ENCODE results near the gene ZNRF1.

Gene ZNRF1

DNA sequence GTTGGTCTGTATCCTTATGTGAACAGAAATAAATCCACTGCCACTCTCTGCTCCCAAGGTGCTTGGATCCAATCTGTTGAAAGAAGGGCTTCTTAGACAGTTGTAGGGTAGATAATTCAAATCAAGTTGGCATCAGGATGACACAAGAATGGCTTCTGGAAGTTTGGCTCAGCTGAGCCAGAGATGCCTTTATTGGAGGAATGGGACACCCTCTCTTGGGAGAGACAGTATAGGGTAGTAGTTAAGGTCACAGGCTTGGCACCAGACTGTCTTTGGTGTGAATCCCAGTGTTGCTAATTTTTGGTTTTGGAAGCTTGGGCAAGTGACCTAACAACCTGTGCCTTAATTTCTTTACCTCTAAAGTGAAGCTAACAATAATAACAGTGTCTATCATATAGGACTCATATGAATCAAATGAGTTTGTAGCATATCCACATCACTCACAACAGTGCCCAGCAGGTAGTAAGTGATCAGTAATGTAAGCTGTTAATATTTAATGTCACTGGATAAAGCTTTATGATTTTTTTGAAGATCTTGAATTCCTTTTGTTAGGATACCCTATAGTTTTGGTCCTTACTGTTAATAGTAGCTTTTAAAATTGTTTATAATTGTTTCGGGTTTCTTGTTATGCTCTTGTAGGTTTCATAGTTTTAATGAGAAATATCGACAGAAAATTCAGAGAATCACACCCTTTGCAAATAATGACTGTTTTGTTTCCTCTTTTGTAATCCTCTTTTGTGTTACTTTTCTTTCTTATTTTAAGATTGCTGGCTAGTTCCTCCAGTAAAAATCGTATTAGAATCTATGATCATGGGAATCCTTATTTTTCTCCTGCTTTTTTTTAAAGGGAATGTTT, 19.1 kb downstream of the ZNRF1 start:
- TF ChIP-seq, protein P1, sequence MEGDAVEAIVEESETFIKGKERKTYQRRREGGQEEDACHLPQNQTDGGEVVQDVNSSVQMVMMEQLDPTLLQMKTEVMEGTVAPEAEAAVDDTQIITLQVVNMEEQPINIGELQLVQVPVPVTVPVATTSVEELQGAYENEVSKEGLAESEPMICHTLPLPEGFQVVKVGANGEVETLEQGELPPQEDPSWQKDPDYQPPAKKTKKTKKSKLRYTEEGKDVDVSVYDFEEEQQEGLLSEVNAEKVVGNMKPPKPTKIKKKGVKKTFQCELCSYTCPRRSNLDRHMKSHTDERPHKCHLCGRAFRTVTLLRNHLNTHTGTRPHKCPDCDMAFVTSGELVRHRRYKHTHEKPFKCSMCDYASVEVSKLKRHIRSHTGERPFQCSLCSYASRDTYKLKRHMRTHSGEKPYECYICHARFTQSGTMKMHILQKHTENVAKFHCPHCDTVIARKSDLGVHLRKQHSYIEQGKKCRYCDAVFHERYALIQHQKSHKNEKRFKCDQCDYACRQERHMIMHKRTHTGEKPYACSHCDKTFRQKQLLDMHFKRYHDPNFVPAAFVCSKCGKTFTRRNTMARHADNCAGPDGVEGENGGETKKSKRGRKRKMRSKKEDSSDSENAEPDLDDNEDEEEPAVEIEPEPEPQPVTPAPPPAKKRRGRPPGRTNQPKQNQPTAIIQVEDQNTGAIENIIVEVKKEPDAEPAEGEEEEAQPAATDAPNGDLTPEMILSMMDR (IDR thresholded peaks at IDR 0.05; ENCODE audit: low read depth, low read length, missing control alignments) = no peak
- in situ Hi-C loops (cut with HindIII; ENCODE audit: low sequenced_read_pairs) = no loop called here
- H3K4me3 ChIP-seq (ENCODE audit: low read depth, low read length) = no peak overlapping the region
- DNase-seq (ENCODE audit: low read depth) = no peak

DNA sequence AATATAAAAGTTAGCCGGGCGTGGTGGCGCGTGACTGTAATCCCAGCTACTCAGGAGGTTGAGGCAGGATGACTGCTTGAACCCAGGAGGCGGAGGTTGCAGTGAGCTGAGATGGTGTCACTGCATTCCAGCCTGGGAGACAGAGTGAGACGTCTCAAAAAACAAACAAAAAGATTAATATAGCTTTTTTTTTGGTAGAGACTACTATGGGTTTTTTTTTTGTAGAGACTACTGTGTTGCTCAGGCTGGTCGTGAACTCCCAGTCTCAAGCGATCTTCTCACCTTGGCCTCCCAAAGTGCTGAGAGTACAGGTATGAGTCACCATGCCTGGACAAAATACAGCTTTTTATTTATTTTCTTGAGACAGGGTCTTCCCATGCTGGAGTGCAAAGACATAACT, 20.2 kb downstream of the ZNRF1 start:
- TF ChIP-seq, protein P1 (IDR thresholded peaks at IDR 0.05; ENCODE audit: low read depth, low read length, missing control alignments) = no peak
- no peak overlapping the region for H3K4me3 ChIP-seq (ENCODE audit: low read depth, low read length)
- in situ Hi-C loops (cut with HindIII; ENCODE audit: low sequenced_read_pairs) = no loop called here
- DNase-seq (ENCODE audit: low read depth) = no peak

DNA sequence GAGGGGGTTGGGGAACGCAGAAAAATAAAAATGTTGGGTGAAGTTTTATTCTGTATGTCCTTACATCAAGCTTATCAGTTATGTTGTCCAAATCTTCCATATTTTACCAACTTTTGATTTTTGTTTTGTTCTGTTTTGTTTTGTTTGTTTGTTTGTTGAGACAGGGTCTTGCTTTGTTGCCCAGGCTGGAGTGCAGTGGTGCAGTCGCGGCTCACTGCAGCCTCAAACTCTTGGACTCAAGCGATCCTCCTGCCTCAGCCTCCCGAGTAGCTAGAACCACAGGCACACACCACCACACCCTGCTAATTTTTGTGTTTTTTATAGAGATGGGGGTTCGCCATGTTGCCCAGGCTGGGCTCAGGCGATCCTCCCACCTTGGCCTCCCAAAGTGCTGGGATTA, 20.8 kb downstream of the ZNRF1 start:
- in situ Hi-C loops (cut with HindIII; ENCODE audit: low sequenced_read_pairs) = no loop called here
- TF ChIP-seq, protein P1 (IDR thresholded peaks at IDR 0.05; ENCODE audit: low read depth, low read length, missing control alignments) = no peak
- no peak for DNase-seq (ENCODE audit: low read depth)
- H3K4me3 ChIP-seq (ENCODE audit: low read depth, low read length) = no peak overlapping the region

DNA sequence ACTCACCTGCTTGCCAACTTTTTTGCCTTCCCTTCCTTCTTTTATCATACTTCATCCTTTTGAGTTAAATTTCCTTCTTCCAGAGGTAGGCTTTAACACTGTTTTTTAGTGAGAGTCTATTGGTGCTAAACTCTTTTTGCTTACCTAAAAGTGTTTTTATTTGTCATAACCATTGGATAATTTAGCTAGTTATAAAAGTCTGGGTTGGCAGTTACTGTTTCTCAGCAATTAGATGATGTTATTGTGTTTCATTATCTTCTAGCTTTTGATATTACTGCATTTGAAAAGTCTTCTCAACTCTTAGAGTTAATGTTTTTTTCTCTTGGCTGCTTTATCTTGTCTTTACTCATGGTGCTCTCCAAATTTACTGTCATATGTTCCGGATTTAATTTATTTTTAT, 22.6 kb downstream of the ZNRF1 start:
- TF ChIP-seq, protein P1 (IDR thresholded peaks at IDR 0.05; ENCODE audit: low read depth, low read length, missing control alignments) = no peak
- DNase-seq (ENCODE audit: low read depth) = no peak
- no peak overlapping the region for H3K4me3 ChIP-seq (ENCODE audit: low read depth, low read length)
- in situ Hi-C loops (cut with HindIII; ENCODE audit: low sequenced_read_pairs) = no loop called here

DNA sequence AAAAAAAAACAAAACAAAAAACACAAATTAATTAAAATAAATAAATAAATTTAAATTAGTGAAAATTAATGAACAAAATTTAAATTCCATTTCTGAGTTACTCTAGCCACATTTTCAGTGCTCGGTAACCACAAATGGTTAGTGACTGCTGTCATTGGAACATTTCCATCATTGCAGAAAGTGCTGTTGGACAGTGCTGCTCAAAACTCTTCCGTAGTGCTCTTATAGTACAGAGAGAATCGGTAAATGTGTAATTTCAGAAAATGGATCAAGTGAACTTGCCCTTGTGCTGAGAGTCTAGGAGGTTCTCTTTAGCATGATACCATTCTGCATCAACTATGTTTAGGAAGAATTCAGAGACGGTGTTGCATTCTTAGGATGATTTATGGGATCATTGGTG, 23.7 kb downstream of the ZNRF1 start:
- TF ChIP-seq, protein P1 (IDR thresholded peaks at IDR 0.05; ENCODE audit: low read depth, low read length, missing control alignments) = no peak
- no peak overlapping the region for H3K4me3 ChIP-seq (ENCODE audit: low read depth, low read length)
- no peak for DNase-seq (ENCODE audit: low read depth)
- in situ Hi-C loops (cut with HindIII; ENCODE audit: low sequenced_read_pairs) = no loop called here

DNA sequence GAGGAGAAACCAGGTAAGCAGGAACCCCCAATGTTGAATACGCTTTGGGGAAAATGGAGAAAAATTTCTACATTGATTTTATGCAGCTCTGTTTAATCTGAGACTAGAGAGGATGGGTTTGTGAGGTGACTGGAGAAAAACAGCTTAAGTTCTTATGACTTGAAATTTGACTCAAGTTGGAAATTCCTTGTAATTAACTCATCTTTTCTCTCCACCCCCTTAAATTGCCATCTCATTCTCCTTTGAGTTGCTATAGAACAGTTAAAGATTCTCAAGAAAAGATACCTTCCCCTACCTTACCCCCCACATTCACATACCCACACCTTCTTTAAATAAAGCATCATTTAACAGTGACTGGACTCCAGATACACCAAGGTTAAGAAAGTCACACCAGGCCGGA, 24.2 kb downstream of the ZNRF1 start:
- in situ Hi-C loops (cut with HindIII; ENCODE audit: low sequenced_read_pairs) = no loop called here
- DNase-seq (ENCODE audit: low read depth) = no peak

More for the DNA sequence above, 24.2 kb downstream of the ZNRF1 start:
- TF ChIP-seq, protein P1 (IDR thresholded peaks at IDR 0.05; ENCODE audit: low read depth, low read length, missing control alignments) = no peak
- H3K4me3 ChIP-seq (ENCODE audit: low read depth, low read length) = no peak overlapping the region
